Panc1 (cell line): Measurements from ENCODE around the gene POMC. TPM values are rescaled to one million over a fixed set of nuclear protein-coding genes. Genes with fewer than 3 reads are reported as not detected.
"Not testable (repeated sequence)": the region's sequence is repeated elsewhere in the genome, so short reads cannot be mapped to it uniquely, and the experiment has no call there.

Experiments used
- ATAC-seq: fragments of 200-7000 bp; cut with Tn5 transposase; 2 replicates; pipeline ENCODE4 v1.9.1; 2020; ENCODE audit warnings: mild to moderate bottlenecking, moderate library complexity
- BruUV-seq: library from RNA; stranded (reverse); fragments of 400-500 nt; replicated peaks from 2 replicates; lab custom pipeline; 2021; lab: Mats Ljungman, UMichigan
- CTCF ChIA-PET: fragments of 300-600 bp; sonication (Branson Sonifier 250); formaldehyde crosslinking; loops from one replicate; lab custom pipeline; 2022; ENCODE audit warnings: antibody characterized with exemption; lab: Charles Lee
- POLR2A ChIA-PET: fragments of 300-600 bp; sonication (Branson Sonifier 250); formaldehyde crosslinking; loops from one replicate; lab custom pipeline; 2022; ENCODE audit warnings: antibody characterized with exemption; lab: Charles Lee
- DNase-seq: peaks from one replicate; pipeline ENCODE4 v3.0.0-alpha.2; 2010; ENCODE audit warnings: low read depth, low spot score
- H3K27ac ChIP-seq: 2 replicates; pipeline ENCODE4 v1.5.1; 2011; ENCODE audit warnings: mild to moderate bottlenecking, low read length, inconsistent platforms
- H3K27me3 ChIP-seq: fragments of 200-500 bp; sonication (Bioruptor generic); 2 replicates; pipeline ENCODE4 v1.6.0; 2014; ENCODE audit warnings: low read length, inconsistent platforms; ENCODE audit not compliant: control insufficient read depth, insufficient read depth
- H3K36me3 ChIP-seq: fragments of 200-500 bp; sonication (Bioruptor generic); 2 replicates; pipeline ENCODE4 v1.5.1; 2014; ENCODE audit warnings: inconsistent platforms, mild to moderate bottlenecking, low read length, moderate library complexity; ENCODE audit not compliant: control insufficient read depth, insufficient read depth
- H3K4me1 ChIP-seq: 2 replicates; pipeline ENCODE4 v1.5.1; 2011; ENCODE audit warnings: inconsistent platforms, mild to moderate bottlenecking, low read length, moderate library complexity; ENCODE audit not compliant: control insufficient read depth, insufficient read depth
- H3K4me3 ChIP-seq, 2 experiments: 2 replicates each; pipeline ENCODE4 v1.5.1; 2011 to 2012; ENCODE audit warnings: low read depth in 2 of 2, low read length in 2 of 2, mild to moderate bottlenecking in 2 of 2, inconsistent platforms in 1 of 2, moderate library complexity in 1 of 2
- H3K9me3 ChIP-seq: fragments of 200-500 bp; sonication (Bioruptor generic); 2 replicates; pipeline ENCODE4 v1.5.1; 2014; ENCODE audit warnings: low read depth, mild to moderate bottlenecking, inconsistent platforms, low read length, moderate library complexity; ENCODE audit not compliant: control insufficient read depth, insufficient read depth
- POLR2AphosphoS5 ChIP-seq: IDR thresholded peaks from 2 replicates; pipeline ENCODE4 v1.6.1; 2012; ENCODE audit warnings: mild to moderate bottlenecking, low read depth, low read length, moderate library complexity
- SIN3A ChIP-seq: IDR thresholded peaks from 2 replicates; pipeline ENCODE4 v1.6.1; 2012; ENCODE audit warnings: low read depth, mild to moderate bottlenecking, low read length, moderate library complexity, borderline replicate concordance; ENCODE audit not compliant: insufficient read depth
- TCF7L2 ChIP-seq: IDR thresholded peaks from 2 replicates; pipeline ENCODE4 v1.6.1; 2011; ENCODE audit warnings: mild to moderate bottlenecking, low read depth, low read length, inconsistent platforms
- in situ Hi-C: cut with HindIII; loops from 2 replicates; pipeline ENCODE4 v1.10.0; 2016; ENCODE audit warnings: low sequenced_read_pairs, low pct_unique_long_range_greater_than_20kb
- intact Hi-C: fragments of 100-400 bp; cut with micrococcal nuclease; formaldehyde crosslinking; loops from one replicate; pipeline ENCODE4 v1.10.0; 2022; ENCODE audit not compliant: unreplicated experiment
- total RNA-seq: library from RNA; stranded (reverse); gene quantifications from one replicate; pipeline ENCODE4 v1.2.1, GENCODE V29; 2021; ENCODE audit not compliant: unreplicated experiment
- TF ChIP-seq, protein P1 (sequence below), 2 experiments: IDR thresholded peaks; 2 replicates each; pipeline ENCODE4 v1.6.1; 2011 to 2012; ENCODE audit warnings: low read depth in 2 of 2, control low read depth in 1 of 2, low read length in 1 of 2, mild to moderate bottlenecking in 1 of 2, moderate library complexity in 1 of 2; ENCODE audit not compliant: insufficient read depth in 1 of 2
- TF ChIP-seq, protein P2 (sequence below): fragments of 450-650 bp; IDR thresholded peaks from 2 replicates; pipeline ENCODE4 v1.5.1; 2017; ENCODE audit warnings: mild to moderate bottlenecking

Gene POMC
- total RNA-seq, 1 experiment from 2014 or later, result not detected

DNA sequence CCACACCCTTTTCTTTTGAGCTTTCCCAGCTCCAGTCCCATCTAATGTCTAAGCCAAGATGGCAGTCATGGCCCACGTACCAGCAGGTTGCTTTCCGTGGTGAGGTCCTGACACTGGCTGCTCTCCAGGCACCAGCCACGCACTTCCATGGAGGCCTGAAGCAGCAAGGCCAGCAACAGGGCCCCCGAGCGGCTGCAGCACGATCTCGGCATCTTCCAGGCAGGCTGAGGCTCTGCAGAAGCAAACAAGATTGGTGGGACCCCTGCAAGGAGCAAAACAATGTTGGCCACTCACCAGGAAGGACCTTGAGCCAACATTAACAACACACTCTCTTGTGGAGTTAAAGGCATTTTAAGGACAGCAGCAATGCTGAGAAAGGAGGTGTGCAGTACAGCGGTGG is 3.8 kb downstream of the POMC start:
- ChIA-PET CTCF (interaction anchor here (3.8 kb wide), 1 partner anchor 32 kb away, joined by 36 read pairs; no protein-coding TSS in a partner anchor), POLR2A (interaction anchor here (0.7 kb wide), 1 partner anchor 20 kb away, joined by 6 read pairs; no protein-coding TSS in a partner anchor)
- no peaks in the 10 kb centered on the region for H3K9me3 ChIP-seq
- peaks cover 24% of the 10 kb centered on the region for H3K27me3 ChIP-seq
- TF ChIP-seq SIN3A (no peak), POLR2AphosphoS5 (no peak), TCF7L2 (no peak)
- TF ChIP-seq, protein P1, sequence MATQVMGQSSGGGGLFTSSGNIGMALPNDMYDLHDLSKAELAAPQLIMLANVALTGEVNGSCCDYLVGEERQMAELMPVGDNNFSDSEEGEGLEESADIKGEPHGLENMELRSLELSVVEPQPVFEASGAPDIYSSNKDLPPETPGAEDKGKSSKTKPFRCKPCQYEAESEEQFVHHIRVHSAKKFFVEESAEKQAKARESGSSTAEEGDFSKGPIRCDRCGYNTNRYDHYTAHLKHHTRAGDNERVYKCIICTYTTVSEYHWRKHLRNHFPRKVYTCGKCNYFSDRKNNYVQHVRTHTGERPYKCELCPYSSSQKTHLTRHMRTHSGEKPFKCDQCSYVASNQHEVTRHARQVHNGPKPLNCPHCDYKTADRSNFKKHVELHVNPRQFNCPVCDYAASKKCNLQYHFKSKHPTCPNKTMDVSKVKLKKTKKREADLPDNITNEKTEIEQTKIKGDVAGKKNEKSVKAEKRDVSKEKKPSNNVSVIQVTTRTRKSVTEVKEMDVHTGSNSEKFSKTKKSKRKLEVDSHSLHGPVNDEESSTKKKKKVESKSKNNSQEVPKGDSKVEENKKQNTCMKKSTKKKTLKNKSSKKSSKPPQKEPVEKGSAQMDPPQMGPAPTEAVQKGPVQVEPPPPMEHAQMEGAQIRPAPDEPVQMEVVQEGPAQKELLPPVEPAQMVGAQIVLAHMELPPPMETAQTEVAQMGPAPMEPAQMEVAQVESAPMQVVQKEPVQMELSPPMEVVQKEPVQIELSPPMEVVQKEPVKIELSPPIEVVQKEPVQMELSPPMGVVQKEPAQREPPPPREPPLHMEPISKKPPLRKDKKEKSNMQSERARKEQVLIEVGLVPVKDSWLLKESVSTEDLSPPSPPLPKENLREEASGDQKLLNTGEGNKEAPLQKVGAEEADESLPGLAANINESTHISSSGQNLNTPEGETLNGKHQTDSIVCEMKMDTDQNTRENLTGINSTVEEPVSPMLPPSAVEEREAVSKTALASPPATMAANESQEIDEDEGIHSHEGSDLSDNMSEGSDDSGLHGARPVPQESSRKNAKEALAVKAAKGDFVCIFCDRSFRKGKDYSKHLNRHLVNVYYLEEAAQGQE (IDR thresholded peaks at IDR 0.05; ENCODE audit: insufficient read depth in 1 of 2, low read depth in 2 of 2, low read length in 1 of 2), result no peak
- TF ChIP-seq, protein P2, sequence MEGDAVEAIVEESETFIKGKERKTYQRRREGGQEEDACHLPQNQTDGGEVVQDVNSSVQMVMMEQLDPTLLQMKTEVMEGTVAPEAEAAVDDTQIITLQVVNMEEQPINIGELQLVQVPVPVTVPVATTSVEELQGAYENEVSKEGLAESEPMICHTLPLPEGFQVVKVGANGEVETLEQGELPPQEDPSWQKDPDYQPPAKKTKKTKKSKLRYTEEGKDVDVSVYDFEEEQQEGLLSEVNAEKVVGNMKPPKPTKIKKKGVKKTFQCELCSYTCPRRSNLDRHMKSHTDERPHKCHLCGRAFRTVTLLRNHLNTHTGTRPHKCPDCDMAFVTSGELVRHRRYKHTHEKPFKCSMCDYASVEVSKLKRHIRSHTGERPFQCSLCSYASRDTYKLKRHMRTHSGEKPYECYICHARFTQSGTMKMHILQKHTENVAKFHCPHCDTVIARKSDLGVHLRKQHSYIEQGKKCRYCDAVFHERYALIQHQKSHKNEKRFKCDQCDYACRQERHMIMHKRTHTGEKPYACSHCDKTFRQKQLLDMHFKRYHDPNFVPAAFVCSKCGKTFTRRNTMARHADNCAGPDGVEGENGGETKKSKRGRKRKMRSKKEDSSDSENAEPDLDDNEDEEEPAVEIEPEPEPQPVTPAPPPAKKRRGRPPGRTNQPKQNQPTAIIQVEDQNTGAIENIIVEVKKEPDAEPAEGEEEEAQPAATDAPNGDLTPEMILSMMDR, result no peak
- H3K4me1 ChIP-seq, result no peaks in the 10 kb centered on the region
- no TSS peak for BruUV-seq
- in situ Hi-C loops (no loop called here), intact Hi-C loops (no loop called here)
- no peak overlapping the region for H3K27ac ChIP-seq
- no peak overlapping the region for H3K4me3 ChIP-seq
- no peaks in the 10 kb centered on the region for H3K36me3 ChIP-seq
- ATAC-seq (no peak), DNase-seq (no peak)

DNA sequence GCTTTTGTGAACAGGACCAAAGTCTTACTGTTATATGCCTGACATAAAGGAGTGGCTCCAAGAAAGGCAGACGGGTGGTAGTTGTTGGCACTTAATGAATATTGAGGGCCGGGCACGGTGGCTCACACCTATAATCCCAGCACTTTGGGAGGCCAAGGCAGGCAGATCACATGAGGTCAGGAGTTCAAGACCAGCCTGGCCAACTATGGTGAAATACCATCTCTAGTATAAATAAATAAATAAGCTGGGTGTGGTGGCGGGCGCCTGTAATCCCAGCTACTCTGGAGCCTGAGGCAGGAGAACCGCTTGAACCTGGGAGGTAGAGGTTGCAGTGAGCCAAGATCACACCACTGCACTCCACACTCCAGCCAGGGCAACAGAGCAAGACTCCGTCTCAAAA is 6.3 kb downstream of the POMC start:
- BruUV-seq, in situ Hi-C loops, CTCF ChIA-PET, H3K9me3 ChIP-seq, H3K4me3 ChIP-seq, intact Hi-C loops, POLR2A ChIA-PET, H3K27me3 ChIP-seq, H3K27ac ChIP-seq, H3K4me1 ChIP-seq, DNase-seq, ATAC-seq, H3K36me3 ChIP-seq: not testable (repeated sequence)

DNA sequence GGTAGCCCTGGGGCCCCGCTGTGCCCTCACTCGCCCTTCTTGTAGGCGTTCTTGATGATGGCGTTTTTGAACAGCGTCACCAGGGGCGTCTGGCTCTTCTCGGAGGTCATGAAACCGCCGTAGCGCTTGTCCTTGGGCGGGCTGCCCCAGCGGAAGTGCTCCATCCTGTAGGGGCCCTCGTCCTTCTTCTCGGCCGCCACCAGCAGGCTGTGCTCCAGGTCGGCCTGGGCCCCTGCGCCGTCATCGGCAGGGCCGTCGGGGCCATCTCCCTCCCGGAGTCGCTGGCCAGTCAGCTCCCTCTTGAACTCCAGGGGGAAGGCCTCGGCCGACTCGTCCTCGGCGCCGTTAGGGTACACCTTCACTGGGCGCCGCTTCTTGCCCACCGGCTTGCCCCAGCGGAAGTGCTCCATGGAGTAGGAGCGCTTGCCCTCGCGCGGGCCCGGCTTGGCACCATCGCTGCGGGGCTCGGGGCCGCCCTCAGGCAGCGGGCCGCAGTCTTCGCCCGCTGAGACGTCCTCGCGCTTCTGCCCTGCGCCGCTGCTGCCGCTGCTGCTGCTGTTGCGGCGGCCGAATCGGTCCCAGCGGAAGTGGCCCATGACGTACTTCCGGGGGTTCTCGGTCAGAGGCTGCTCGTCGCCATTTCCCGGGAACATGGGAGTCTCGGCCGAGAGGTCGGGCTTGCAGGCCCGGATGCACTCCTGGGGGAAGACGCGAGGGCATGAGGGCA is 7.2 kb downstream of the POMC start:
- Histone ChIP-seq H3K27ac (no peak overlapping the region), H3K36me3 (no peaks in the 10 kb centered on the region), H3K27me3 (peaks cover under 1% of the 10 kb centered on the region), H3K4me3 (no peak overlapping the region), H3K4me1 (no peaks in the 10 kb centered on the region), H3K9me3 (no peaks in the 10 kb centered on the region)
- no TSS peak for BruUV-seq
- ChIA-PET CTCF (no interaction called here), POLR2A (no interaction called here)
- intact Hi-C loops (no loop called here), in situ Hi-C loops (no loop called here)
- no peak for TF ChIP-seq POLR2AphosphoS5
- TF ChIP-seq, protein P2, result no peak
- no peak for TF ChIP-seq SIN3A
- TF ChIP-seq, protein P1 (IDR thresholded peaks at IDR 0.05; ENCODE audit: insufficient read depth in 1 of 2, low read depth in 2 of 2, low read length in 1 of 2), result no peak
- TF ChIP-seq TCF7L2, result no peak
- ATAC-seq (no peak), DNase-seq (no peak)
